ENCODE measurements around the gene HCRTR1.

DNA sequence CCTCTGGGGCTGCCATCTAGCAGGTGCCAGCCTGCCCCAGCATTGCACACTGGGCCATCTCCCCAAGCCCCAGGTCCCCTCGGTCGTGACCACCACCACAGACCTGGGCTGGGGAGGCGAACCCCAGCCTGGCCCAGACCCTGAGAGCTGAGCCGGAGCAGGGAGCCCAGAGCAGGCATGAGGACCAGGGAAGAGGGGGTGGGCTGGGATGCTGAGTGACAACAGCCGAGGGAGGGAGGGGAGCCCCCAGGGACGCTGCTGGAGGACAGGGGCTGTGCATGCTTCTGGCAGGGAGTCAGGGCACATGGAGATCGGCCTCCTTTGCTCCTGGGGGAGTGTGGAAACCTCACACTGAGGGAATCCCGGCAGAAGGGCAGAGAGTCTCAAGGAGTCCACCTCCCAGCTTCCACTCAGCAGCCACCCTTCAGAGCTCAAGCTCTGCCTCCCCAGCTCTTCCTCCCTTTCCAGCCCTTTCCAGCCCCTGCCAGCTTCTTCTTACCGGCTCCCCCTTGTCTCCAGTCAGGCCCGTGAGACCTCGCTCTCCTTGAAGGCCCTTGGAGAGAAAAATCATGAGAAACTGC is 50.9 kb downstream of the HCRTR1 start:
- no peak for TF ChIP-seq POLR2A (IDR thresholded peaks at IDR 0.05)
- TF ChIP-seq, protein P1, sequence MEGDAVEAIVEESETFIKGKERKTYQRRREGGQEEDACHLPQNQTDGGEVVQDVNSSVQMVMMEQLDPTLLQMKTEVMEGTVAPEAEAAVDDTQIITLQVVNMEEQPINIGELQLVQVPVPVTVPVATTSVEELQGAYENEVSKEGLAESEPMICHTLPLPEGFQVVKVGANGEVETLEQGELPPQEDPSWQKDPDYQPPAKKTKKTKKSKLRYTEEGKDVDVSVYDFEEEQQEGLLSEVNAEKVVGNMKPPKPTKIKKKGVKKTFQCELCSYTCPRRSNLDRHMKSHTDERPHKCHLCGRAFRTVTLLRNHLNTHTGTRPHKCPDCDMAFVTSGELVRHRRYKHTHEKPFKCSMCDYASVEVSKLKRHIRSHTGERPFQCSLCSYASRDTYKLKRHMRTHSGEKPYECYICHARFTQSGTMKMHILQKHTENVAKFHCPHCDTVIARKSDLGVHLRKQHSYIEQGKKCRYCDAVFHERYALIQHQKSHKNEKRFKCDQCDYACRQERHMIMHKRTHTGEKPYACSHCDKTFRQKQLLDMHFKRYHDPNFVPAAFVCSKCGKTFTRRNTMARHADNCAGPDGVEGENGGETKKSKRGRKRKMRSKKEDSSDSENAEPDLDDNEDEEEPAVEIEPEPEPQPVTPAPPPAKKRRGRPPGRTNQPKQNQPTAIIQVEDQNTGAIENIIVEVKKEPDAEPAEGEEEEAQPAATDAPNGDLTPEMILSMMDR (IDR thresholded peaks at IDR 0.05): no peak

Measured in heart left ventricle (tissue), 13 donors.